Measurements from ENCODE around the gene TWNK. TPM values are rescaled to one million over a fixed set of nuclear protein-coding genes. Genes with fewer than 3 reads are reported as not detected.
"Not testable (repeated sequence)": the region's sequence is repeated elsewhere in the genome, so short reads cannot be mapped to it uniquely, and the experiment has no call there.

The TWNK gene
- total RNA-seq, 6 experiments from 2014 or later, result 5.7 to 9.5 (median 7.0) TPM

DNA sequence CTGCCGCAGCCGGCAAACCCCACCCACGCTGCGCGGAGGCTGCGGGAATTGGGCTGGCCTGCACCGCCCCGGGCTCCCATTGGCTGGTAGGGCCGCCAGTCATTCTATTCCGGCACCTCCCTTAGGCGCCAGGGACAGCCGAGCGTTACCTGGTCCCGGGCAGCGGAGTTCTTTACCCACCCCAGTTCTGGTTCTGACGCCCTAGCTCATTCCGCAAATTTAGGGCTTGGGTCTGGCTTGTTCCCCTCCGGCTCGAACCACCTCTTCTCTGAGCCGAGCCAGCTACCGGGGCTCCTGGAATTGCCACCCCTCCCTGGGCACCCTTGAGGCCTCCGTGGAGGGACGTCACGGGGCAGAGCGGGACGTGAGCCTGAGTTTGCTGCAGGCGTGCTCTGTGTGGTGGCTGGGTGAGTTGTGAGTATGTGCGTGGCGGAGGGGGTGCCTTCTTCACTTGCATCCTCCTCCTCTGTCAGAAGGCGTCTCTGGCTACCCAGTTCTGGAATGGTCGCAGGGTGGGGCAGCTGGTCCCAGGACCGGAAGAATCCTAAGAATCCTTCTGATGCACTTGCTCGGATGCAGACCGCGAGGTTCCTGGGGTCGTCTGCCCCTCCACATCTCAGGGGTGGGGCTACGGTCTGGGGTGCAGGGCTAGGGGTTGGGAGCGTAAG is 43.9 kb downstream of the TWNK start, which contains the start of the genes PDZD7 and SFXN3:
Gene PDZD7 (minus strand): TSS at position 2 of the 668 bp plus-strand sequence. CDS start 910 bp downstream, outside the sequence.
Gene SFXN3 (plus strand): TSS at position 107 of the 668 bp plus-strand sequence. CDS start 3,461 bp downstream, outside the sequence.
- Mint-ChIP-seq H3K4me3 (peak within 1 kb of the TSS; percentile 97), H3K36me3 (ENCODE audit: low read depth) (peaks cover 13% of the 10 kb centered on the region; the same call in 1 of the 2 replicates)

DNA sequence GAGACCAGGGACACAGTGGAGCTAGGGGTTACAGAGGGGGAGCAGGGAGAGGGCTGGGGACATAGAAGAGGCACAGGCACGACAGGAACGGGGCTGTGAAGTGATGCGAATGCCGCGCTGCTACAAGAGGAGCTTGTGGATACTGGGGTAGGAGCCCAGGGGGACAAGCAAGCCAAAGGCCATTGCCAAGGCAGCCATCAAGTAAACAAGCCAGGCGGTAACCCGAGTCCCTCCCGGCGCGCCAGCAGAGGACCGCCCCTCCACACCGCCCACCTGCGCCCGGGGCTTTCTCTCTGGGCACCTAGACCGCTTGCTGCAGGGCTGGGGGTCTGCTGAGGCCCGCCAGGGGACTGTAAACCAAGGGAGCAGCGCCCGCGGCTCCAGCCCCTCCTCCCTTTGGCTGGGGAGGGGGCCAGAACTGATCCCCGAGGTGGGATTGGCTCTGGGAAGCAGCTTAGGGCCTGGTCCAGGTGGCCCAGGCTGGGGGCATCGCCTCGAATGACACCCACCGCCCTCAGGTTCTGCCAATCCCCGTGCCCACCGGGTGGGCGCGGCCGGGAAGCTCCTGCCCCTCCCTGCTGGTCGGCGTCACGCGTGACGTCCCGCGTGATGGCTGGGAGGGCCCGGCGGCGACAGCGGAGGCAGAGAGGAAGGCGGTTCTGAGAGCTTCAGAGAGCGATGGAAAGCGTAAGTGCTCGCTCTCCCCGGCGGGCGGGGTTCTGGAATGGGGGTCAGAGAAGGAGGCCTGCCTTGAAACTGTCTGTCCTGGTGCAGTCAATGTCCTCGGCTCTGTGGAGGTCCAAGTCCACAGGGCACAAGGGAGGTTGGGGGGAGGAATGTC is 44.7 kb downstream of the TWNK start:
- Mint-ChIP-seq H3K36me3 (ENCODE audit: low read depth) (peaks cover 16% of the 10 kb centered on the region; the same call in 1 of the 2 replicates), H3K9me3 (no peaks in the 10 kb centered on the region), H3K4me3 (peak overlapping the region; percentile 97), H3K4me1 (ENCODE audit: low read depth) (peaks cover 34% of the 10 kb centered on the region), H3K27me3 (ENCODE audit: insufficient read depth) (peaks cover 10% of the 10 kb centered on the region), H3K27ac (peak overlapping the region; percentile 99)
- peak; percentile 70 for DNase-seq
- no peak for TF ChIP-seq CTCF (IDR thresholded peaks at IDR 0.05)

More for the DNA sequence above, 43.9 kb downstream of the TWNK start, which contains the start of the genes PDZD7 and SFXN3:
- H3K4me1 Mint-ChIP-seq (ENCODE audit: low read depth), result peaks cover 34% of the 10 kb centered on the region
- peak; percentile 94 for DNase-seq
- peak within 1 kb of the TSS; percentile 99 for H3K27ac Mint-ChIP-seq
- TF ChIP-seq CTCF (IDR thresholded peaks at IDR 0.05), result no peak
- H3K27me3 Mint-ChIP-seq (ENCODE audit: insufficient read depth), result peaks cover 10% of the 10 kb centered on the region
- H3K9me3 Mint-ChIP-seq, result no peaks in the 10 kb centered on the region

DNA sequence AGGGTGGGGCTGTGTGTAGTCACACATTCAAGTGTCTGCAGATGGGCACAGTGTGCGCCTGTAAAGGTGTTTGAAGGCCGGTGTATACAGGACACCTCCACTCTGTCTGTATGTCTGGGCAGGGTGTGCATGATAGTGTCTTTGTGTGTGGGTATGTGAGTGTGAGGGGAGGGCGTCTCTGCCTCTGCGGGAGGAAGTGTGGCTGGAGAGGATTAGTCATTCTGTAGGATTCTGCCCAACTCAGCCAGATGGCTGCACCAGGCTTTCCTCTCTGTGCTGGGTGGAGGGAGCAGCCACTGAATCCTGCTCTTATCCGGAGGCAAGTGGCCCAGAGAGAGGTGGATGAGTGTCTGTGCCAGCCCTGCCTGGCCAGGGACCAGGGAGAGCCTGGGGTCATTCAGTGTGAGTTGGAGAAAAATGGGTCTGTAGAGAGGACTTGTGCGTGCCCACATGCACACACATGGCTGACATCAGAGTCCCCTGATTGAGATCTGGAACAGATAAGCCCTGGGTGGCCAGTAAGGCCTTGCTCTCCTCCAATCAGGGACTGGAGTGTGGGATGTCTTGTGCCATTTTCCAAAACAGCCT is 45.4 kb downstream of the TWNK start:
- H3K27ac Mint-ChIP-seq, result peak overlapping the region; percentile 99
- peak overlapping the region; percentile 97 for H3K4me3 Mint-ChIP-seq
- H3K36me3 Mint-ChIP-seq (ENCODE audit: low read depth), result peaks cover 22% of the 10 kb centered on the region
- peaks cover 29% of the 10 kb centered on the region for H3K4me1 Mint-ChIP-seq (ENCODE audit: low read depth)
- peaks cover 10% of the 10 kb centered on the region for H3K27me3 Mint-ChIP-seq (ENCODE audit: insufficient read depth)
- peak; percentile 86 for DNase-seq
- no peaks in the 10 kb centered on the region for H3K9me3 Mint-ChIP-seq
- no peak for TF ChIP-seq CTCF (IDR thresholded peaks at IDR 0.05)

DNA sequence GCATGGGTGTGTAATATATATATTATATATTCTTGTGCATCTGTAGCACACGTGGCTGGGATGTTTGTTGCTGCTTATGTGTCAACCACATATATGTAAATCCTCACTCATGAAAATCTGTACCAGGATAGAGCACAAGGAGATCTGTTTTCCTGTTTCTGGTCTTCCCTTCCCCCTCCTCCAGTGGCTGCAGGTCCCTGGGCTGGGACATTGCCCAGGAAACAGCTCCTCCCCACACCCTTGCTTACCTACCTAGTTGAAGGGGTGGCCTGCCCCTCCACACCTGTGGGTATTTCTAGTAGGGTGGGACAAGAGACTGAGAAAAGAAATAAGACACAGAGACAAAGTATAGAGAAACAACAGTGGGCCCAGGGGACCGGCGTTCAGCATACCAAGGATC is 45.9 kb downstream of the TWNK start:
- DNase-seq, result no peak
- Mint-ChIP-seq H3K27ac (peak overlapping the region; percentile 99), H3K27me3 (ENCODE audit: insufficient read depth) (peaks cover 7% of the 10 kb centered on the region), H3K36me3 (ENCODE audit: low read depth) (peaks cover 27% of the 10 kb centered on the region), H3K9me3 (no peaks in the 10 kb centered on the region), H3K4me1 (ENCODE audit: low read depth) (peaks cover 29% of the 10 kb centered on the region), H3K4me3 (peak overlapping the region; percentile 97)
- TF ChIP-seq CTCF (IDR thresholded peaks at IDR 0.05), result no peak

- H3K27me3 Mint-ChIP-seq (ENCODE audit: insufficient read depth); DNase-seq; H3K27ac Mint-ChIP-seq; H3K9me3 Mint-ChIP-seq; H3K4me3 Mint-ChIP-seq: not testable (repeated sequence)
- Mint-ChIP-seq H3K4me1 (ENCODE audit: low read depth) (peaks cover 19% of the 10 kb centered on the region), H3K36me3 (ENCODE audit: low read depth) (peaks cover 33% of the 10 kb centered on the region)
These were observed 47.1 kb downstream of the TWNK start for GRCh38 chr10:101034404-101034803.

Data from HFFc6 (cell line).